HG03039 (cell line): ENCODE results near the gene FGF1.

ENCODE experiments used
- ATAC-seq: cut with Tn5 transposase; IDR thresholded peaks from one replicate; pipeline ENCODE4 v1.9.1; 2021; ENCODE audit warnings: mild to moderate bottlenecking, moderate library complexity; ENCODE audit not compliant: unreplicated experiment

The FGF1 gene

GRCh38 chr5:142614054-142614453, 71.8 kb downstream of the FGF1 start:
- ATAC-seq = no peak

- ATAC-seq = no peak
Observed at GRCh38 chr5:142613271-142613671, 72.6 kb downstream of the FGF1 start.

- ATAC-seq = no peak
Observed at GRCh38 chr5:142612494-142613270, 73.2 kb downstream of the FGF1 start.

- no peak for ATAC-seq
Observed at GRCh38 chr5:142611154-142611553, 74.7 kb downstream of the FGF1 start.

- no peak for ATAC-seq
Observed at GRCh38 chr5:142610176-142611001, 75.5 kb downstream of the FGF1 start.

- no peak for ATAC-seq
Observed at GRCh38 chr5:142609142-142609541, 76.7 kb downstream of the FGF1 start.

- no peak for ATAC-seq
Observed at GRCh38 chr5:142608081-142608480, 77.8 kb downstream of the FGF1 start.

- ATAC-seq = no peak
Observed at GRCh38 chr5:142605611-142606010, 80.3 kb downstream of the FGF1 start.

- ATAC-seq = no peak
Observed at GRCh38 chr5:142602720-142603245, 83.1 kb downstream of the FGF1 start.

- no peak for ATAC-seq
Observed at GRCh38 chr5:142601432-142601831, 84.5 kb downstream of the FGF1 start.

GRCh38 chr5:142600611-142601358, 85.1 kb downstream of the FGF1 start:
- ATAC-seq = no peak

- no peak for ATAC-seq
Observed at GRCh38 chr5:142600092-142600491, 85.8 kb downstream of the FGF1 start.

GRCh38 chr5:142598338-142598700, 87.6 kb downstream of the FGF1 start:
- ATAC-seq = no peak

- ATAC-seq = no peak
Observed at GRCh38 chr5:142597546-142598337, 88.1 kb downstream of the FGF1 start.

- no peak for ATAC-seq
Observed at GRCh38 chr5:142597025-142597424, 88.9 kb downstream of the FGF1 start.

GRCh38 chr5:142592365-142592764, 93.5 kb downstream of the FGF1 start:
- no peak for ATAC-seq

GRCh38 chr5:142590451-142591231, 95.2 kb downstream of the FGF1 start:
- ATAC-seq = no peak

- ATAC-seq = no peak
Observed at GRCh38 chr5:142589720-142590119, 96.2 kb downstream of the FGF1 start.

GRCh38 chr5:142587354-142587965, 98.4 kb downstream of the FGF1 start:
- ATAC-seq = no peak
